GM18867 (cell line): ENCODE measurements around the gene RAB24.

Source experiments
- ATAC-seq: cut with Tn5 transposase; IDR thresholded peaks from one replicate; pipeline ENCODE4 v1.9.1; 2021; ENCODE audit warnings: mild to moderate bottlenecking, moderate library complexity; ENCODE audit not compliant: unreplicated experiment

Gene RAB24

GRCh38 chr5:177333420-177334154 lies 30.1 kb upstream of the RAB24 start:
- ATAC-seq, result no peak

- ATAC-seq, result no peak
Observed at GRCh38 chr5:177332896-177333260, 29.4 kb upstream of the RAB24 start.

- ATAC-seq, result no peak
Observed at GRCh38 chr5:177332031-177332895, 28.7 kb upstream of the RAB24 start.

GRCh38 chr5:177330991-177331842 lies 27.7 kb upstream of the RAB24 start:
- no peak for ATAC-seq

- ATAC-seq, result no peak
Observed at GRCh38 chr5:177329883-177330282, 26.4 kb upstream of the RAB24 start.

- no peak for ATAC-seq
Observed at GRCh38 chr5:177328545-177329231, 25.2 kb upstream of the RAB24 start.

- no peak for ATAC-seq
Observed at GRCh38 chr5:177327539-177328522, 24.3 kb upstream of the RAB24 start.

- ATAC-seq, result no peak
Observed at GRCh38 chr5:177325868-177326381, 22.4 kb upstream of the RAB24 start.

GRCh38 chr5:177320879-177321278 lies 17.4 kb upstream of the RAB24 start:
- ATAC-seq, result no peak

- no peak for ATAC-seq
Observed at GRCh38 chr5:177319913-177320588, 16.5 kb upstream of the RAB24 start.

GRCh38 chr5:177317959-177318377 lies 14.4 kb upstream of the RAB24 start:
- no peak for ATAC-seq

- ATAC-seq, result no peak
Observed at GRCh38 chr5:177316005-177316404, 12.5 kb upstream of the RAB24 start.

- ATAC-seq, result no peak
Observed at GRCh38 chr5:177315411-177315810, 11.9 kb upstream of the RAB24 start.

GRCh38 chr5:177314376-177315342 lies 11.1 kb upstream of the RAB24 start:
- no peak for ATAC-seq

- ATAC-seq, result no peak
Observed at GRCh38 chr5:177313561-177314259, 10.2 kb upstream of the RAB24 start.

GRCh38 chr5:177312649-177313181 lies 9.2 kb upstream of the RAB24 start:
- ATAC-seq, result peak; percentile 23
